Measurements from ENCODE around the gene SLC9A7.

The SLC9A7 gene

GRCh38 chrX:46573331-46573891 is 185.5 kb downstream of the SLC9A7 start, which contains the start of gene CHST7:
Gene CHST7 (plus strand): TSS chrX:46573765. CDS start chrX:46573932, 167 bp downstream.
- no peak for DNase-seq (ENCODE audit: low spot score)

GRCh38 chrX:46572340-46572936 is 186.5 kb downstream of the SLC9A7 start:
- no peak for DNase-seq (ENCODE audit: low spot score)

DNA sequence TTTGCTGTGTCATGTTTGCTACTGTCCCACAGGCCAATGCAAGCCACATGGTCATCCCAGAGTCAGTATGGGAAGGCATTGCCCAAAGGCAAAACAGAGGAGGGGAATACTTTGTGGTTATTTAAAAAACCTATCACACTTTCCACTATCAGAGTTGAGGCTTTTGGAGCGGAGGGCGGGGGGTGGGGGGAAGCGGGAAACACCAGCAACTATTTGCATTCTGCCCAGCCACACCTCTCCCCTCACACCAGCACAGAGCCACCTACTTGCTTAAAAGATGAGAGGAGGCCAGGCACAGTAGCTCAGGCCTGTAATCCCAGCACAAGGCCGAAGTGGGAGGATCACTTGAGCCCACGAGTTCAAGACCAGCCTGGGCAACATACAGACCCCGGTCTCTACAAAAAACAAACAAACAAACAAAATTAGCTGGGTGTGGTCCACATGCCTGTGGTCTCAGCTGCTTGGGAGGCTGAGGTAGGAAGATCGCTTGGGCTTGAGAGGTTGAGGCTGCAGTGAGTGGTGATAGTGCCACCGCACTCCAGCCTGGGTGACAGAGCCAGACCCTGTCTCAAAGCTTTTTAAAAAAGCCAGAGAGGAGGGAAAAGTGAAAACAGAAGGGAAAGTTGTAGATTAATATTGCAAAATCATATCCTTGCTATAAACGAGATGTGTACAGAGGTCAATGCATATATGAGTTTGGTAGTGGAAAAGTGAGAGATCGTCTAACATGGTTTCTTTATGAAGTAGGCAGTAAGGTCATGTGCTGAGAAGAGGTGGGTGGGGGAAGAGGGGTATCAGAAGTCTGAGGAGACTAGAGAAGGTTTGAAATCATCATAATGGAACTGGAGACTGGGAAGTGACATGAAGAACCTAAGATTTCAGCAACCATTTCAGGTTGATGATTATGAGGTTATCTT is 187.2 kb downstream of the SLC9A7 start:
- no peak for DNase-seq (ENCODE audit: low spot score)

GRCh38 chrX:46569621-46570020 is 189.3 kb downstream of the SLC9A7 start:
- DNase-seq (ENCODE audit: low spot score), result no peak

DNA sequence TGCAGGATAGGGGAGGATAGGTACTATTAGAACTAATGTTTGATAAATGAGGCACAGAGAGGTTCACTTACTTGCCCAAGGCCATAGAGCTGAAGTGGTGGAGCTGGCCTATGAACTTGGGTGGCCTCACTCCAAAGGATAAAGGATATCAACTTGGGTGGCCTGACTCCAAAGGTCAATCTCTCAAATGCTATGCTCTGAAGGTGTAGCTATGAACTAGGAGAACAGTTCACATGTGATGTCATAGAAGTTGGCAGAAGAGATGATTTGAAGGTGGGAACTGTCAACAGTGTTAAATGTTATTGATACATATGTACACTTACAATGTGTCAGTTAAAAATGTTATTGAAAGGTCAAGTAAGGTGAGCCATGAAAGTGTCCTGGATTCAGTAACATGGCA is 191.5 kb downstream of the SLC9A7 start:
- DNase-seq (ENCODE audit: low spot score), result no peak

- no peak for DNase-seq (ENCODE audit: low spot score)
These were observed 196.9 kb downstream of the SLC9A7 start for GRCh38 chrX:46561824-46562657.

DNA sequence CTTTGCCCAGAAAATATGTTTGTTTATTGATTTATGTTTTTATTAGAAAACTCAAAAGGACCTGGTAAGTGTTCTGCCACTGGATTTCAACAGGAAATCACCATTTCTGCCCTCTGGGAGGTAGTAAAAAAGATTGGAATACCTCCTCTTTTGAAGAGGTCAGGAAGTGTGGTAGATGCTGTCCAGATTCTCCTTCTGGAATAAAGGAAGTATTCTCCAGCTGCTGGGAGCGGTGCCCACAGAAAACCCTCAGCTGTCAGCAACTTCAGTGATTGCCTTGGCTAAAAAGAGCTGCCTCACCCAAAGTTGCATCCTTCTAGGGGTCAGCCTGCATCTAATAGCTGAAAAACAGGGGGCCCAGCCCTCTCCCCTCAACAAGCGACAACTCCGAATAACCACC is 199.9 kb downstream of the SLC9A7 start:
- DNase-seq (ENCODE audit: low spot score), result no peak

DNA sequence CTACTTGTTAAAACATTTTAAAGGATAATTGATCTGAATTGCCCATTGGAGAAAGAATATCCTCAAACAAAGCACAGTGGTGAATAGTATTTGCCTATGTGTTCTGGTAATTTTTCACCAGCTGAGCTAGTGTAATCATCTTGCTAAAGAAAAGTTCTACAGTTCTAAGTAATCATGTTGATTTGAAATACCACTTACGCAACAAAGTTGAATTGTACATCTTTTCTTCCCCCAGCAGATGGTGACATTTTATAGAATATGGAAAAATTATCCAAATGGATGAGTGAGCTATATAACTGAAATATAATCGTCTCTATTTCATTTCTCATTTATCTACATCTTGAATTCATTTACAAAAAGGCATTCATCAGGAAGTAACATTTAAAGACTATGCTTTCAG is 204.0 kb downstream of the SLC9A7 start:
- peak; percentile 52 for DNase-seq (ENCODE audit: low spot score)

- DNase-seq (ENCODE audit: low spot score), result no peak
These were observed 205.0 kb downstream of the SLC9A7 start for GRCh38 chrX:46553935-46554334.

DNA sequence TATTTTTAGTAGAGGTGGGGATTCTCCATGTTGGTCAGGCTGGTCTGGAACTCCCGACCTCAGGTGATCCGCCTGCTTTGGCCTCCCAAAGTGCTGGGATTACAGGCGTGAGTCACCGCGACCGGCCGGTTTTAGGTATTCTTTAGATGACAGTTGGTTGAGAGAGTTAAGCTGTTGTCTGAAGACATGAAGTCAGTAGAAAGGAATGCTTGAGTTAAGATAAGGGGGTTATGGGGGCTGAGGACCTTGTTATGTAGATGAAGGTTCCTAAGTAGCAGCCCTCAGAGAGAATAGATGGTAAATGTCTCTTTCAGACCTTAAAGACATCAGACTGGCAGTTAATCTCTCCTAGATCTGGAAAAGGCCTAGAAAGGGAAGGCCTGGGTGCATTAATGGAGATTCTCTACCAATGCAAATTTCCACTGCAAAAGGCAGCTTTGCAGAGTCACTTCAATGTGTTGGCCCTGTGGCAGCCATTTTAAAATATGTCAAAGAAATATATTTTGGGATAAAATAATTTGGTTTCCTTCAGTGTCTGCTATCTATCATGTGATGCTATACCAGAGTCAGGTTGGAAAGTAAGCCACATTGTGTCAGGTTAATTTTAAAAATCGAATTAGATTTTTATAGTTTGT is 207.3 kb downstream of the SLC9A7 start:
- no peak for DNase-seq (ENCODE audit: low spot score)

GRCh38 chrX:46549914-46550313 is 209.0 kb downstream of the SLC9A7 start:
- no peak for DNase-seq (ENCODE audit: low spot score)
